IgD-negative memory B cell (primary cell): Measurements from ENCODE around the gene DDIT3. TPM values are rescaled to one million over a fixed set of nuclear protein-coding genes. Genes with fewer than 3 reads are reported as not detected.
"Not testable (repeated sequence)": the region's sequence is repeated elsewhere in the genome, so short reads cannot be mapped to it uniquely, and the experiment has no call there.

ENCODE experiments used
- H3K27ac Mint-ChIP-seq, 3 donors: one replicate each; pipeline ENCODE4 v1.8.0; 2020 to 2022; ENCODE audit warnings: mild to moderate bottlenecking in 3 of 3, mixed read lengths in 3 of 3, moderate library complexity in 1 of 3
- H3K27me3 Mint-ChIP-seq: one replicate; pipeline ENCODE4 v1.8.0; 2021; ENCODE audit warnings: mixed read lengths
- H3K36me3 Mint-ChIP-seq: one replicate; pipeline ENCODE4 v1.8.0; 2020; ENCODE audit warnings: mild to moderate bottlenecking, mixed read lengths
- H3K4me1 Mint-ChIP-seq, 3 donors: one replicate each; pipeline ENCODE4 v1.8.0; 2020 to 2022; ENCODE audit warnings: mixed read lengths in 3 of 3, mild to moderate bottlenecking in 1 of 3
- H3K4me3 Mint-ChIP-seq, 4 donors: one replicate each; pipeline ENCODE4 v1.8.0; 2020 to 2022; ENCODE audit warnings: mild to moderate bottlenecking in 4 of 4, mixed read lengths in 4 of 4, moderate library complexity in 3 of 4
- H3K9me3 Mint-ChIP-seq, 3 donors: one replicate each; pipeline ENCODE4 v1.8.0; 2020 to 2021; ENCODE audit warnings: mixed read lengths in 3 of 3, mild to moderate bottlenecking in 1 of 3
- polyA plus RNA-seq: library from polyadenylated mRNA; unstranded; fragments of 300-500 nt; fragmentation: Illumina TruSeq; gene quantifications from one replicate; pipeline ENCODE4 v1.2.3, GENCODE V29; 2021

DDIT3 gene
- polyA plus RNA-seq, 1 donor from 2014 or later: 32.2 TPM

- no peaks in the 10 kb centered on the region for H3K9me3 Mint-ChIP-seq
- peaks cover 1% of the 10 kb centered on the region for H3K27me3 Mint-ChIP-seq
- no peaks in the 10 kb centered on the region for H3K36me3 Mint-ChIP-seq
- peak overlapping the region; percentile 87 to 98 (median 98) for H3K27ac Mint-ChIP-seq
- H3K4me1 Mint-ChIP-seq: peaks cover 25 to 31% (median 29%) of the 10 kb centered on the region in 3 donors
- peak overlapping the region; percentile 88 to 97 (median 92) for H3K4me3 Mint-ChIP-seq
These were observed 3.6 kb upstream of the DDIT3 start for GRCh38 chr12:57523706-57524614.

DNA sequence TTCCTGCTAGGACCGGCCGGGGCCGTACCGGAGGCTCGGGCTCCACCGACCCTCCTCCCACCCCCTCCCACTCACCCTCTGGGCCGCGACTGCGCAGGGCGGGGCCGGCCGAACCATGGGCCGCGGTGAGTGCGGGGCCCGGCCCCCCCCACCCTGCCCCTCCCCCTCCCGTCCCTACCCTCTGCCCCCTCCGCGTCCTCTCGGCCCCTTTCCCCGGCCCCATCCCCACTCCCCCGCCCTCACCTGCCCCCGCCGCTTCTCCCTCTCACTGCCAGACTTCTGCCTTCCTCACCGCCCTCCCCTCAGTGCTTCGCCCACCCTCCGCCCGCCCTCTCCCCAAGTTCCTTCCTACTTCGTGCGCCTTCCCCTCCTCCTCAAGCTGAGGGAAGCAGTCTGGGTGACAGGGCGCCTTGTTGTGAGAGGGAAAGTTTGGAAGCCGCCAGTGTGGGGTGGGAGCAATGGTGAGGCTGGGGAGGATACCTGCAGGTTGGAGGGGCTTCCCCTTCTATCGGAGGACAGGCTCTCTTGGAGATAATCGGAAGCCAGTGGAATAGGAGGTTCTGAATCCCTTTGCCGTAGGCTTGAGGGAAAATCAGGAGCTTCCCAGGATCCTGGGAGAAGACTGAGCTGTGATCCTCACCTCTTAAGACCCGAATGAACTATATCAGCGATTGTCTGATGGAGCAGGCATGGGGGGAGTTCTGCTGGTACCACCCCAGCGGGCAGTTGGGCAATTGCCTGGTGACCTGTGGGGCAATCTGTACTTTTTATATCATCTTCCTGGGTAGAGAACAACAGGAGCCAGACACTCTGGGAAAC is 2.8 kb upstream of the DDIT3 start:
- Mint-ChIP-seq H3K27ac (peak overlapping the region; percentile 98 to 100 (median 99)), H3K27me3 (peaks cover 1% of the 10 kb centered on the region), H3K36me3 (no peaks in the 10 kb centered on the region), H3K4me1 (peaks cover 32 to 36% (median 34%) of the 10 kb centered on the region in 3 donors), H3K9me3 (no peaks in the 10 kb centered on the region), H3K4me3 (peak overlapping the region; percentile 88 to 98 (median 92))

DNA sequence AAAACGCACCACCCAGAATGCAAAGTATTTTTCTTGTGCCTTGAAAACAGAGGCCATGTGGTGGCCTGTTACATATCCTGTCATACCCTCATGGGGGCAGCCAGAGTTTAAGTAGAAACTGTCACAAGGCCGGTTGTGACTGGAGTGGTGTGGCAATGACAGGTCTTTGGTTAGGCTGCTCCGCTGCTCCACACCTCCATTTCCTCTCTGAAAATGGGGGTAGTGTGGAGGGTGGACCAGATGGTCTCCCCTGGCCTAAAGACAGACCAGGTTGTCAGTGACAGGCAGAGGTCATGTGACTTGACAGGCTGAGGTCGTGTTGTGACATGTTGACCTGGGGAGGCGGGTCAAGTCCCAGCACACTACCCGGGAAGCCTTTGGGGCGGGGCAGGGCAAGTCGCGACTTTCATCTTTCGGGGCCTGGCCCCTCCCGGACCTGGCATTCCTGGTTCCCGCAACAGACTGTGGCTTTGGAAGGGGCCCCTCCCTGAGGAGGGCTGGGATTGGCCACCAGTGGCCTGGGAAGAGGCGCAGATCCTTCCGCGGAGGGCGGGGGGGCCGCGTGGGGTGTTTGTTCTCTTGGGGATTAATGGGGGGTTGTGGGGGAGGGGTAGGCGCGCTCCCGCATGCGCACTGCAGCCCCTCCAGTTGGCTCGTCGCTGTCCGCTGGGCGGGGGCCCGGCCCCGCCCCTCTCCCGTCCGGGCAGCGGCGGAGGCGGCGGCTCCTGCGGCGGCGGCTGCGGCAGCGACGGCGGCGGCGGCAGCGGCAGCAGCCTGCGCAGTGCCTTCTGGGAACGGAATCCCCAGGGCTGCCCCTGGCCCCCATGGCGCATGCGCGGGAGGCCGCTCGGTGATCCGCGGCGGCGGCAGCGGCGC is 1.9 kb upstream of the DDIT3 start, which contains the start of gene MBD6:
TSS of gene MBD6 (plus strand) at position 814 of the 876 bp plus-strand sequence. CDS start 1,480 bp downstream, outside the sequence.
- H3K9me3 Mint-ChIP-seq: no peaks in the 10 kb centered on the region
- H3K4me1 Mint-ChIP-seq: peaks cover 36 to 39% (median 37%) of the 10 kb centered on the region in 3 donors
- H3K36me3 Mint-ChIP-seq: no peaks in the 10 kb centered on the region
- H3K27ac Mint-ChIP-seq: peak within 1 kb of the TSS; percentile 99 to 100 (median 100)
- peaks cover 1% of the 10 kb centered on the region for H3K27me3 Mint-ChIP-seq
- H3K4me3 Mint-ChIP-seq: peak within 1 kb of the TSS; percentile 93 to 100 (median 98)

DNA sequence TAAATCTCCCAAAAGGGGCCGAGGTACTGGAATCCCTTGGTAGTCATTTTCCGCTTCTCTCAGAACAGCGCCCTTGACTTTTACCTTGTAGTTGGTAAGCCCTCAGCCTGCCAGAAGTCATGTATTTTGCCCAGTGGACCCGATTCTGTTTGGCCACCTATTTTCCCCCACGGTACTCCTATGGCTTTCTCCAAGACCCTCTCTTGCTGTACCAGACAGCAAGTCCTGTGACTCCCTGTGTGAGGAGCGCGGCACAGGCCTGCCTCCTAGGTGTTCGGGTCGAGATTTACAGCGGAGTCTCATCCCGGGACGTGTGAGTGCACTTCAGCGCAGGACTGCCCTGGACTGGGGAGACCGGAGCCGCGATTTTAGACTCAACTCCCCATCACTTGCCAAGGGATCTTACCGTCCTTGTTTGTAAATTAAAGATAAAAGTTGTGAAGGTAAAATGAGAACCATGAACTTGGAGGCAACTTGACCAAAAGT is 1.3 kb upstream of the DDIT3 start:
- H3K9me3 Mint-ChIP-seq: no peaks in the 10 kb centered on the region
- H3K36me3 Mint-ChIP-seq: no peaks in the 10 kb centered on the region
- peaks cover 1% of the 10 kb centered on the region for H3K27me3 Mint-ChIP-seq
- H3K4me3 Mint-ChIP-seq: peak overlapping the region; percentile 93 to 100 (median 98)
- H3K27ac Mint-ChIP-seq: peak overlapping the region; percentile 99 to 100 (median 100)
- peaks cover 36 to 39% (median 39%) of the 10 kb centered on the region in 3 donors for H3K4me1 Mint-ChIP-seq

- H3K9me3 Mint-ChIP-seq: no peaks in the 10 kb centered on the region
- peak overlapping the region; percentile 93 to 100 (median 98) for H3K4me3 Mint-ChIP-seq
- peaks cover 34 to 39% (median 39%) of the 10 kb centered on the region in 3 donors for H3K4me1 Mint-ChIP-seq
- no peaks in the 10 kb centered on the region for H3K36me3 Mint-ChIP-seq
- peak overlapping the region; percentile 99 to 100 (median 100) for H3K27ac Mint-ChIP-seq
- peaks cover 1% of the 10 kb centered on the region for H3K27me3 Mint-ChIP-seq
These were observed 590 bp downstream of the DDIT3 start for GRCh38 chr12:57519796-57520052.

GRCh38 chr12:57518920-57519795 is 1.2 kb downstream of the DDIT3 start:
- Mint-ChIP-seq H3K27ac (peak overlapping the region; percentile 99 to 100 (median 100)), H3K9me3 (no peaks in the 10 kb centered on the region), H3K27me3 (peaks cover 1% of the 10 kb centered on the region), H3K36me3 (no peaks in the 10 kb centered on the region), H3K4me3 (peak overlapping the region; percentile 93 to 100 (median 98)), H3K4me1 (peaks cover 29 to 38% (median 33%) of the 10 kb centered on the region in 3 donors)

DNA sequence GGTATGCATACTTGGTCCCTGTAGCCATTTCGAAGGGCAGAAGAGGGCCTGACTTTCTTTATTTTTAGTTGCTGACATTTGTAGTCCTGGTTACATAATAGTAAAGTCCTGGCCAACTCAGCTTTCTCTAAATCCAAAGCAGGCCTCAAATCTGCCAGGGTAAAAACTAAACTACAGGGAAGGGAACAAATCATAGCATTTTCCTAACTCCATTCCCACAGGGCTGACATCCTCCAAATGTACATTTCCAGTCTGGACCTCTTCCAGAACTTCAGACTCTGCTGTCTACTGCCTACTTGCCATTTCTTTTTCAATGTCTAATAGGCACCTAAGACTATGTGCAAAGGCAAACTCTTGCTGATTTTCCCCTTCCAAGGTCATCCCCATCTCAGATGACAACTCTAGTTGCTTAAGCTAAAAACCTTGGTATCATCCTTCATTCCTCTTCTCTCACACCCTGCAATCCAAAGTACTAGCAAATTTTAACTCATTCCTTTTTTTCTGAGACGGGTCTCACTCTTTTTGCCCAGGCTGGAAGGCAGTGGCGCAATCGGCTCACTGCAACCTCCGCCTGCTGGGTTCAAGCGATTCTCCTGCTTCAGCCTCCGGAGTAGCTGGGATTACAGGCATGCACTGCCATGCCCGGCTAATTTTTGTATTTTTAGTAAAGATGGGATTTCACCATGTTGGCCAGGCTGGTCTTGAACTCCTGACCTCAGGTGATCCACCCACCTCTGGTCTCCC is 2.0 kb downstream of the DDIT3 start:
- Mint-ChIP-seq H3K27me3 (peaks cover 1% of the 10 kb centered on the region), H3K9me3 (no peaks in the 10 kb centered on the region), H3K4me1 (peaks cover 22 to 30% (median 25%) of the 10 kb centered on the region in 3 donors), H3K36me3 (no peaks in the 10 kb centered on the region), H3K4me3 (peak overlapping the region; percentile 61 to 100 (median 96)), H3K27ac (peak overlapping the region in 2 of 3 donors; percentile 87 to 99)

GRCh38 chr12:57517718-57518117 is 2.6 kb downstream of the DDIT3 start:
- H3K36me3 Mint-ChIP-seq: not testable (repeated sequence)

GRCh38 chr12:57517187-57517586 is 3.1 kb downstream of the DDIT3 start:
- no peaks in the 10 kb centered on the region for H3K9me3 Mint-ChIP-seq
- H3K27ac Mint-ChIP-seq: peak overlapping the region in 2 of 3 donors; percentile 76 to 99
- H3K27me3 Mint-ChIP-seq: peaks cover 1% of the 10 kb centered on the region
- H3K4me1 Mint-ChIP-seq: peaks cover 22 to 28% (median 22%) of the 10 kb centered on the region in 3 donors
- peak overlapping the region in 1 of 4 donors; percentile 70 for H3K4me3 Mint-ChIP-seq
- H3K36me3 Mint-ChIP-seq: peaks cover 2% of the 10 kb centered on the region

More at GRCh38 chr12:57517718-57518117, 2.6 kb downstream of the DDIT3 start:
- Mint-ChIP-seq H3K27ac (peak overlapping the region in 2 of 3 donors; percentile 76 to 99), H3K4me1 (peaks cover 22 to 29% (median 22%) of the 10 kb centered on the region in 3 donors), H3K4me3 (peak overlapping the region in 2 of 4 donors; percentile 70 to 73)
- H3K27me3 Mint-ChIP-seq, H3K9me3 Mint-ChIP-seq: not testable (repeated sequence)

DNA sequence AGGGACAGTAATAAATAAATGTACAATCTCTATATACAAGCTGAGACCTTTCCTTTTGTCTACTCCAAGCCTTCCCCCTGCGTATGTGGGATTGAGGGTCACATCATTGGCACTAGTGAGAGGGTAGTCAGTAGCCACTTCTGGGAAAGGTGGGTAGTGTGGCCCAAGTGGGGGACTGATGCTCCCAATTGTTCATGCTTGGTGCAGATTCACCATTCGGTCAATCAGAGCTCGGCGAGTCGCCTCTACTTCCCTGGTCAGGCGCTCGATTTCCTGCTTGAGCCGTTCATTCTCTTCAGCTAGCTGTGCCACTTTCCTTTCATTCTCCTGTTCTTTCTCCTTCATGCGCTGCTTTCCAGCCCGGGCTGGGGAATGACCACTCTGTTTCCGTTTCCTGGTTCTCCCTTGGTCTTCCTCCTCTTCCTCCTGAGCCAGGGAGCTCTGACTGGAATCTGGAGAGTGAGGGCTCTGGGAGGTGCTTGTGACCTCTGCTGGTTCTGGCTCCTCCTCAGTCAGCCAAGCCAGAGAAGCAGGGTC is 3.6 kb downstream of the DDIT3 start:
- Mint-ChIP-seq H3K4me3 (peak overlapping the region in 1 of 4 donors; percentile 63), H3K27ac (peak overlapping the region in 2 of 3 donors; percentile 76 to 99), H3K27me3 (no peaks in the 10 kb centered on the region), H3K9me3 (no peaks in the 10 kb centered on the region), H3K4me1 (peaks cover 17 to 23% (median 18%) of the 10 kb centered on the region in 3 donors), H3K36me3 (peaks cover 2% of the 10 kb centered on the region)

- Mint-ChIP-seq H3K9me3 (no peaks in the 10 kb centered on the region), H3K4me3 (peak overlapping the region in 2 of 4 donors; percentile 34 to 63), H3K4me1 (peaks cover 14 to 20% (median 16%) of the 10 kb centered on the region in 3 donors), H3K27me3 (no peaks in the 10 kb centered on the region), H3K36me3 (peaks cover 2% of the 10 kb centered on the region), H3K27ac (peak overlapping the region in 2 of 3 donors; percentile 92 to 99)
These were observed 4.3 kb downstream of the DDIT3 start for GRCh38 chr12:57515934-57516541.

DNA sequence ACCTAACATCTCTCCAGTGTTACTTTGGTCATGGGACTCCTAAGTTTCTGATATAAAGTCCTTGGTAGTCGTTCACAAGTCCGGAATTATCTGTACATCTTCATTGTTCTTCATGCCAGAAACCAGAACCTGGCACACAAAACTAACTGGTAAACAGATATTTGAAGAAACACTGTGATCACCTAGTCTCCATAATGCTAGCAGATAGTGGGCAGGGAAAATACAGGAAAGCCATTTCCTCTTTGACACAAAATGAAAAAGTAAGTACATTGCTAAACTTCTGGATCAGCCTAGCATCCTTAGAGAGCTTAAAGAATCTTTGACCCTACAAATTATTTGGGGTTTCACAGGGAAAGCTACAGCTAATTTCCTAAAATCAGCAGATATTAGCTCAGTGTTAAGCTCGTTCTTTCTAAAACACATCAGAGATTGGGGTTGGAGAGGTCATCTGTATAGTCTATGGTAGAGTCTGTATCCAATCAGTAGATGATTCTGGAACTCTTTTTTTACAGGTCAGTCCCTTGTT is 4.8 kb downstream of the DDIT3 start:
- H3K27ac Mint-ChIP-seq: peak overlapping the region in 1 of 3 donors; percentile 99
- no peaks in the 10 kb centered on the region for H3K9me3 Mint-ChIP-seq

More for the DNA sequence above, 4.8 kb downstream of the DDIT3 start:
- peaks cover 2% of the 10 kb centered on the region for H3K36me3 Mint-ChIP-seq
- no peak overlapping the region for H3K4me3 Mint-ChIP-seq
- H3K27me3 Mint-ChIP-seq: no peaks in the 10 kb centered on the region
- H3K4me1 Mint-ChIP-seq: peaks cover 14 to 19% (median 16%) of the 10 kb centered on the region in 3 donors
